Endothelial cell of umbilical vein (primary cell): ENCODE data around the gene FOLR3. TPM values are rescaled to one million over a fixed set of nuclear protein-coding genes. Genes with fewer than 3 reads are reported as not detected.
"Not testable (repeated sequence)": the region's sequence is repeated elsewhere in the genome, so short reads cannot be mapped to it uniquely, and the experiment has no call there.

ENCODE experiments used
- BruUV-seq: library from RNA; stranded (reverse); fragments of 400-500 nt; replicated peaks from 2 replicates; lab custom pipeline; 2021; lab: Mats Ljungman, UMichigan
- CTCF ChIA-PET: fragments of 300-600, 350-600 bp; sonication (Branson Sonifier 250); formaldehyde crosslinking; loops from one replicate; lab custom pipeline; 2021; ENCODE audit warnings: antibody characterized with exemption, inconsistent platforms; lab: Charles Lee
- POLR2A ChIA-PET: fragments of 300-600, 350-600 bp; sonication (Branson Sonifier 250); formaldehyde crosslinking; loops from one replicate; lab custom pipeline; 2021; ENCODE audit warnings: antibody characterized with exemption, inconsistent platforms; lab: Charles Lee
- DNase-seq: peaks from one replicate; pipeline ENCODE4 v3.0.0-alpha.2; 2011; ENCODE audit warnings: low read depth, low spot score
- FAIRE-seq: peaks from 2 replicates; lab custom pipeline; 2011; peaks lifted over from hg19 to GRCh38; lab: Jason Lieb, UNC
- H2AFZ ChIP-seq: 2 replicates; pipeline ENCODE4 v1.6.0; 2012; ENCODE audit warnings: low read depth, low read length, control low read depth, inconsistent platforms
- H3K27ac ChIP-seq: 2 replicates; pipeline ENCODE4 v1.5.1; 2011; ENCODE audit warnings: low read depth, mild to moderate bottlenecking, control low read depth, low read length, moderate library complexity; ENCODE audit not compliant: insufficient read depth
- H3K27me3 ChIP-seq, 2 experiments: 2 replicates each; pipeline versions ENCODE4 v1.6.0 to v1.6.1; 2011; ENCODE audit warnings: low read length in 2 of 2, mixed read lengths in 1 of 2; ENCODE audit not compliant: control insufficient read depth in 2 of 2, insufficient read depth in 2 of 2
- H3K36me3 ChIP-seq, 2 experiments: 2 replicates in 1 of 2; 3 replicates in 1 of 2; pipeline ENCODE4 v1.5.1; 2011; ENCODE audit warnings: low read length in 2 of 2, mild to moderate bottlenecking in 1 of 2, moderate library complexity in 1 of 2; ENCODE audit not compliant: control insufficient read depth in 2 of 2, insufficient read depth in 2 of 2; ENCODE audit errors: extremely low read depth in 1 of 2
- H3K4me1 ChIP-seq: 3 replicates; pipeline ENCODE4 v1.5.1; 2011; ENCODE audit warnings: mild to moderate bottlenecking, low read length; ENCODE audit not compliant: control insufficient read depth, insufficient read depth; ENCODE audit errors: extremely low read depth
- H3K4me2 ChIP-seq: 2 replicates; pipeline ENCODE4 v1.6.1; 2011; ENCODE audit warnings: low read length, control low read depth, mixed read lengths; ENCODE audit not compliant: insufficient read depth
- H3K4me3 ChIP-seq, 3 experiments: fragments of 200-600 bp in 1 of 3; sonication (generic), shearing (Covaris generic) in 1 of 3; replicated peaks in 1 of 3; 2 replicates each; pipeline ENCODE4 v1.5.1; 2011 to 2016; ENCODE audit warnings: control low read depth in 3 of 3, low read length in 3 of 3, mild to moderate bottlenecking in 2 of 3, inconsistent platforms in 1 of 3, low read depth in 1 of 3, moderate library complexity in 1 of 3; ENCODE audit not compliant: insufficient read depth in 1 of 3
- H3K79me2 ChIP-seq: 2 replicates; pipeline ENCODE4 v1.6.0; 2012; ENCODE audit warnings: low read length, inconsistent platforms; ENCODE audit not compliant: control insufficient read depth, insufficient read depth
- H3K9ac ChIP-seq: replicated peaks from 2 replicates; pipeline ENCODE3; 2011; ENCODE audit warnings: low read length, control low read depth; ENCODE audit not compliant: insufficient read depth; ENCODE audit errors: extremely low read depth
- H3K9me1 ChIP-seq: replicated peaks from 3 replicates; pipeline ENCODE4 v1.6.0; 2011; ENCODE audit warnings: mild to moderate bottlenecking, low read length; ENCODE audit not compliant: control insufficient read depth, insufficient read depth; ENCODE audit errors: extremely low read depth
- H3K9me3 ChIP-seq: replicated peaks from 2 replicates; pipeline ENCODE4 v1.5.1; 2012; ENCODE audit warnings: low read length, inconsistent platforms; ENCODE audit not compliant: control insufficient read depth, insufficient read depth
- H4K20me1 ChIP-seq: replicated peaks from 2 replicates; pipeline ENCODE3; 2011; ENCODE audit warnings: mild to moderate bottlenecking, low read length; ENCODE audit not compliant: control insufficient read depth, insufficient read depth; ENCODE audit errors: extremely low read depth
- CTCF ChIP-seq, 2 donors: IDR thresholded peaks; 1 replicate in 1 of 2; 2 replicates in 1 of 2; pipeline ENCODE4 v1.5.1; 2011; ENCODE audit warnings: low read length in 2 of 2, mild to moderate bottlenecking in 2 of 2, moderate library complexity in 2 of 2, control low read depth in 1 of 2, inconsistent platforms in 1 of 2, low read depth in 1 of 2; ENCODE audit not compliant: insufficient read depth in 1 of 2; ENCODE audit errors: extremely low read depth in 1 of 2
- EZH2 ChIP-seq: IDR thresholded peaks from 2 replicates; pipeline ENCODE4 v1.6.1; 2012; ENCODE audit warnings: borderline replicate concordance, low read depth, mild to moderate bottlenecking, moderate library complexity, low read length, inconsistent platforms; ENCODE audit not compliant: severe bottlenecking
- FOS ChIP-seq: IDR thresholded peaks from 2 replicates; pipeline ENCODE4 v1.6.1; 2011; ENCODE audit warnings: mild to moderate bottlenecking, low read length, moderate library complexity, borderline replicate concordance; ENCODE audit not compliant: insufficient read depth
- GATA2 ChIP-seq: IDR thresholded peaks from 2 replicates; pipeline ENCODE4 v1.7.0; 2011; ENCODE audit warnings: low read depth, mild to moderate bottlenecking, moderate library complexity, mixed read lengths, low read length; ENCODE audit not compliant: insufficient read length, insufficient read depth
- JUN ChIP-seq: IDR thresholded peaks from 2 replicates; pipeline ENCODE4 v1.6.1; 2011; ENCODE audit warnings: borderline replicate concordance, low read depth; ENCODE audit not compliant: insufficient read length, insufficient read depth
- MYC ChIP-seq: IDR thresholded peaks from one replicate; pipeline ENCODE4 v1.6.1; 2011; ENCODE audit warnings: mild to moderate bottlenecking, low read depth, low read length
- POLR2A ChIP-seq: IDR thresholded peaks from 2 replicates; pipeline ENCODE4 v1.6.1; 2012; ENCODE audit warnings: low read depth, mild to moderate bottlenecking, control low read depth, low read length
- POLR2AphosphoS5 ChIP-seq: IDR thresholded peaks from 2 replicates; pipeline ENCODE4 v1.6.1; 2012; ENCODE audit warnings: low read depth, mild to moderate bottlenecking, control low read depth, low read length, moderate library complexity; ENCODE audit not compliant: insufficient read depth
- dilution Hi-C: fragments of 300-500 bp; cut with MboI; formaldehyde crosslinking; loops from one replicate; pipeline ENCODE4 v1.15.0; 2019; ENCODE audit warnings: low sequenced_read_pairs; ENCODE audit not compliant: extremely low pct_ligation_motif_present
- intact Hi-C: fragments of 100-400 bp; cut with micrococcal nuclease; formaldehyde crosslinking; loops from one replicate; pipeline ENCODE4 v1.10.0; 2022
- polyA plus RNA-seq, 4 experiments: library from polyadenylated mRNA; depleted of rRNA in 3 of 4; stranded (reverse) in 3 of 4; unstranded in 1 of 4; fragments of >200 nt; gene quantifications; 2 replicates each; pipeline versions ENCODE4 v1.2.1 to v1.2.3, GENCODE V29; 2011 to 2012; ENCODE audit warnings: missing spikeins in 1 of 4
- total RNA-seq: library from RNA; stranded (reverse); gene quantifications from 2 replicates; pipeline ENCODE4 v1.2.3, GENCODE V29; 2021
- TF ChIP-seq, protein P1 (sequence below): IDR thresholded peaks from 2 replicates; pipeline ENCODE4 v1.6.1; 2011; ENCODE audit not compliant: insufficient read depth, insufficient read length

FOLR3 gene
- total and polyA plus RNA-seq, 2 donors (not counting 3 experiments of a cell fraction or from before 2014, with no cell fraction given), result not detected

GRCh38 chr11:72179804-72180396, 44.4 kb downstream of the FOLR3 start:
- no peaks in the 10 kb centered on the region for H3K9me3 ChIP-seq
- H3K9me1 ChIP-seq, result no peaks in the 10 kb centered on the region
- H3K36me3 ChIP-seq, result no peaks in the 10 kb centered on the region
- no peak overlapping the region for H3K4me2 ChIP-seq
- dilution Hi-C loops (no loop called here), intact Hi-C loops (no loop called here)
- H3K4me1 ChIP-seq, result no peaks in the 10 kb centered on the region
- no peak overlapping the region for H3K4me3 ChIP-seq
- H3K79me2 ChIP-seq, result no peaks in the 10 kb centered on the region
- TF ChIP-seq, protein P1, sequence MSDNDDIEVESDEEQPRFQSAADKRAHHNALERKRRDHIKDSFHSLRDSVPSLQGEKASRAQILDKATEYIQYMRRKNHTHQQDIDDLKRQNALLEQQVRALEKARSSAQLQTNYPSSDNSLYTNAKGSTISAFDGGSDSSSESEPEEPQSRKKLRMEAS, result no peak
- TF ChIP-seq POLR2A (no peak), POLR2AphosphoS5 (no peak), FOS (no peak), CTCF (IDR thresholded peaks at IDR 0.05; ENCODE audit: extremely low read depth in 1 of 2, insufficient read depth in 1 of 2, low read depth in 1 of 2, low read length in 2 of 2) (no peak), MYC (no peak), EZH2 (no peak), JUN (no peak), GATA2 (no peak)
- H2AFZ ChIP-seq, result no peak overlapping the region
- H3K27ac ChIP-seq, result no peak overlapping the region
- peaks cover 11% of the 10 kb centered on the region in 2 experiments for H3K27me3 ChIP-seq
- BruUV-seq, result no TSS peak
- DNase-seq, result no peak
- FAIRE-seq, result no peak
- ChIA-PET CTCF (interaction anchor here (0.5 to 2.4 kb wide), 3 partner anchors 79 to 251 kb away, joined by 3 to 14 read pairs (median 3); no protein-coding TSS in a partner anchor), POLR2A (no interaction called here)
- no peak overlapping the region for H3K9ac ChIP-seq
- no peaks in the 10 kb centered on the region for H4K20me1 ChIP-seq

DNA sequence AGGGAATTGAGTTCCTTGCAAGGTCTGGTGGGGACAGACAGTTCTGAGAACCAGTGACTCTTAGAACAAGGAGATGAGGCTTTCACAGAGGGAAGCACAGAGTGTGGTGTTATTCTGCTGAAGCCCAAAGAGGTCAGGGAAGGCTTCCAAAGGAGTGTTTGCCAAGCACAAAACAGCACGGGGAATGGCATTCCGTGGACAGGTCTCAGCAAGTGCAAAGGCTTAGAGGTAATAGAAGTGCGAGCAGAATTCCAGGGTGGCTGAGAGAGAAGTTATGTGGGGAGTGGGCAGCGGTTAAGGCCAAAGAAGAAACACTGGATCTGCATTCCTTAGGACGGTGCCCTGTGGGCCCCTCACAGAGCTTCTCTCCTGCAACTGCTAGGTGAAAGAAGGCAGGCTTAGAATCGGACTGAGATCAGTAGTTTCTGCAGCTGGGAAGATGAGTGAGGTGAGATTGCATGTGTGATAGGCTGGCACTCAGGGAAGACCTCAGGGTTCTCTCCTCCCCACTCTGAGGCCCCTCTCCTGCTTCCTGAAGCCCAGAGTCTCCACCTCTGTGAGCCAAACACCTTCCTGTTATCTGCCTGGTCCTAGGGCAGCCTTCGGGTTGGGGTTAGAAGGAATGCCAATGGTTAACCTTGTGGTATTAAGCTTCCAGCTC, 45.5 kb downstream of the FOLR3 start:
- H3K9me3 ChIP-seq, H4K20me1 ChIP-seq, H2AFZ ChIP-seq, POLR2A ChIA-PET, H3K9me1 ChIP-seq, H3K4me2 ChIP-seq, H3K79me2 ChIP-seq, H3K4me3 ChIP-seq, DNase-seq, FAIRE-seq, H3K27ac ChIP-seq, dilution Hi-C loops, BruUV-seq, H3K4me1 ChIP-seq, H3K36me3 ChIP-seq, H3K9ac ChIP-seq: not testable (repeated sequence)
- CTCF ChIA-PET, result interaction anchor here (0.5 to 2.4 kb wide), 4 partner anchors 38 to 250 kb away, joined by 3 to 17 read pairs (median 8); no protein-coding TSS in a partner anchor
- H3K27me3 ChIP-seq, result peaks cover 11% of the 10 kb centered on the region in 2 experiments
- intact Hi-C loops, result loop anchor here (1.0 kb wide), 1 partner anchor 38 kb away; no protein-coding TSS in a partner anchor
